Transverse colon (tissue), 4 donors: ENCODE results near the gene RACK1. TPM values are rescaled to one million over a fixed set of nuclear protein-coding genes. Genes with fewer than 3 reads are reported as not detected.

Experiments used
- DNase-seq: peaks from one replicate; pipeline ENCODE4 v3.0.0-alpha.2; 2019
- H3K27ac ChIP-seq, 4 donors: fragments of 200-600 bp; sonication (generic); 2 replicates each; pipeline ENCODE4 v1.5.1; 2016 to 2018; ENCODE audit warnings: inconsistent platforms in 4 of 4
- H3K27me3 ChIP-seq: fragments of 200-600 bp; sonication (generic); 2 replicates; pipeline ENCODE4 v1.5.1; 2017; ENCODE audit warnings: inconsistent platforms
- H3K36me3 ChIP-seq, 4 donors: fragments of 200-600 bp; sonication (generic); 2 replicates each; pipeline ENCODE4 v1.5.1; 2017 to 2019; ENCODE audit warnings: inconsistent platforms in 4 of 4
- H3K4me1 ChIP-seq, 4 donors: fragments of 200-600 bp; sonication (generic); 2 replicates each; pipeline ENCODE4 v1.5.1; 2017 to 2020; ENCODE audit warnings: inconsistent platforms in 4 of 4
- H3K4me3 ChIP-seq, 4 donors: fragments of 200-600 bp; sonication (generic); 1 replicate in 1 of 4; 2 replicates in 3 of 4; pipeline versions ENCODE4 v1.5.1 to v1.6.1; 2017 to 2019; ENCODE audit warnings: inconsistent platforms in 4 of 4
- H3K9me3 ChIP-seq, 2 donors: fragments of 200-600 bp; sonication (generic); 2 replicates each; pipeline ENCODE4 v1.5.1; 2017 to 2019; ENCODE audit warnings: inconsistent platforms in 2 of 2
- CTCF ChIP-seq, 5 experiments: fragments of 200-600 bp in 3 of 5; fragments of 450-650 bp in 2 of 5; sonication (generic) in 3 of 5; IDR thresholded peaks; 1 replicate in 2 of 5; 2 replicates in 3 of 5; pipeline ENCODE4 v1.5.1; 2016 to 2017; ENCODE audit warnings: antibody characterized with exemption in 5 of 5, inconsistent platforms in 3 of 5, mild to moderate bottlenecking in 2 of 5, moderate library complexity in 1 of 5
- EP300 ChIP-seq: sonication (generic); formaldehyde crosslinking; IDR thresholded peaks from one replicate; pipeline ENCODE4 v1.6.1; 2017; ENCODE audit warnings: antibody characterized with exemption, low read depth
- POLR2A ChIP-seq: fragments of 450-650 bp; IDR thresholded peaks from one replicate; pipeline ENCODE4 v1.6.1; 2016; ENCODE audit warnings: antibody characterized with exemption, mild to moderate bottlenecking, moderate library complexity
- POLR2AphosphoS5 ChIP-seq, 3 donors: sonication (generic); formaldehyde crosslinking; IDR thresholded peaks; one replicate each; pipeline ENCODE4 v1.6.1; 2016; ENCODE audit warnings: antibody characterized with exemption in 3 of 3
- WGBS, 2 donors: methylation state at CpG; one replicate each; pipeline ENCODE4 v1.1.5; 2018; ENCODE audit warnings: low coverage in 1 of 2; 5-methylcytosine and 5-hydroxymethylcytosine counted together
- in situ Hi-C, 4 donors: fragments of 200-750 bp; cut with MboI; loops; one replicate each; pipeline versions ENCODE4 v1.15.0 to v1.15.1; 2017; ENCODE audit warnings: low sequenced_read_pairs in 3 of 4, low pct_ligation_motif_present in 1 of 4, low pct_unique_long_range_greater_than_20kb in 1 of 4
- intact Hi-C: fragments of 100-400 bp; cut with DNase I; formaldehyde crosslinking; loops from one replicate; pipeline ENCODE4 v1.15.1; 2023; ENCODE audit warnings: low total_unique reads
- total RNA-seq, 4 donors: library from RNA; depleted of rRNA; stranded (reverse); fragments of >200 nt; gene quantifications; one replicate each; pipeline ENCODE4 v1.1.0, GENCODE V29; 2016

The RACK1 gene
- total RNA-seq, 4 donors from 2014 or later: 1,633 to 1,930 (median 1,753) TPM

GRCh38 chr5:181191526-181192336 lies 52.0 kb downstream of the RACK1 start:
- Histone ChIP-seq H3K27me3 (no peaks in the 10 kb centered on the region), H3K36me3 (no peaks in the 10 kb centered on the region), H3K9me3 (no peaks in the 10 kb centered on the region), H3K4me3 (peak overlapping the region; percentile 57 to 74 (median 64)), H3K4me1 (peaks cover 7 to 23% (median 9%) of the 10 kb centered on the region in 4 donors), H3K27ac (peak overlapping the region; percentile 90 to 97 (median 92))
- intact Hi-C loops: loop anchor here (2.0 kb wide), 1 partner anchor 31 kb away; the partner anchor contains the start of gene TRIM41
- in situ Hi-C loops: no loop called here
- peak; percentile 97 for DNase-seq
- TF ChIP-seq EP300 (no peak), POLR2AphosphoS5 (IDR thresholded peaks at IDR 0.05) (peak; percentile 5 to 86 (median 86)), POLR2A (peak; percentile 60)
- WGBS, 2 donors: 0 to 1% methylated on average over 1 to 64 of the region's 64 CpGs

- 0% methylated on average over 5 to 65 of the region's 66 CpGs for WGBS, 2 donors
- in situ Hi-C loops (no loop called here), intact Hi-C loops (loop anchor here (2.0 kb wide), 1 partner anchor 32 kb away; the partner anchor contains the start of gene TRIM41)
- peak; percentile 57 for DNase-seq
- H3K27ac ChIP-seq: peak overlapping the region; percentile 90 to 97 (median 92)
- peaks cover 7 to 23% (median 9%) of the 10 kb centered on the region in 4 donors for H3K4me1 ChIP-seq
- no peaks in the 10 kb centered on the region for H3K27me3 ChIP-seq
- no peaks in the 10 kb centered on the region for H3K9me3 ChIP-seq
- TF ChIP-seq POLR2AphosphoS5 (IDR thresholded peaks at IDR 0.05): no peak
- TF ChIP-seq POLR2A: no peak
- TF ChIP-seq EP300: no peak
- peak in 3 of 5 experiments; percentile 16 to 33 (median 22) for TF ChIP-seq CTCF (IDR thresholded peaks at IDR 0.05)
- no peaks in the 10 kb centered on the region for H3K36me3 ChIP-seq
- peak overlapping the region; percentile 29 to 74 (median 60) for H3K4me3 ChIP-seq
These were observed 52.8 kb downstream of the RACK1 start for GRCh38 chr5:181190711-181191525.

GRCh38 chr5:181189962-181190710 lies 53.6 kb downstream of the RACK1 start:
- DNase-seq: peak; percentile 48
- intact Hi-C loops: loop anchor here (2.0 to 10.0 kb wide), 2 partner anchors 33 to 55 kb away; partner anchors contain the start of genes RACK1 and TRIM41
- no peaks in the 10 kb centered on the region for H3K9me3 ChIP-seq

More at GRCh38 chr5:181189962-181190710, 53.6 kb downstream of the RACK1 start:
- in situ Hi-C loops: loop anchor here in 1 of 4 donors (5.0 kb wide), 1 partner anchor 72 kb away; the partner anchor contains the start of gene TRIM52
- TF ChIP-seq EP300: no peak
- TF ChIP-seq POLR2AphosphoS5 (IDR thresholded peaks at IDR 0.05): no peak
- no peak for TF ChIP-seq POLR2A
- no peak for TF ChIP-seq CTCF (IDR thresholded peaks at IDR 0.05)
- H3K27ac ChIP-seq: peak overlapping the region; percentile 90 to 97 (median 92)
- 2% methylated on average over 42 of the region's 52 CpGs; no CpG with 5 or more reads in 1 of the 2 donors for WGBS, 2 donors
- no peaks in the 10 kb centered on the region for H3K27me3 ChIP-seq
- no peaks in the 10 kb centered on the region for H3K36me3 ChIP-seq
- peak overlapping the region; percentile 29 to 74 (median 60) for H3K4me3 ChIP-seq
- H3K4me1 ChIP-seq: peaks cover 7 to 23% (median 9%) of the 10 kb centered on the region in 4 donors
